IPS-15b (cell line): ENCODE measurements around the gene GALNT17.

Experiments used
- H3K27me3 ChIP-seq: one replicate; pipeline ENCODE4 v1.6.1; 2013; ENCODE audit warnings: low read length; ENCODE audit not compliant: control insufficient read depth, insufficient read depth
- H3K36me3 ChIP-seq: one replicate; pipeline ENCODE4 v1.6.1; 2013; ENCODE audit warnings: low read length; ENCODE audit not compliant: control insufficient read depth, insufficient read depth
- H3K4me1 ChIP-seq: one replicate; pipeline ENCODE4 v1.6.1; 2013; ENCODE audit warnings: mild to moderate bottlenecking, low read length; ENCODE audit not compliant: control insufficient read depth, insufficient read depth
- H3K4me3 ChIP-seq: one replicate; pipeline ENCODE4 v1.5.1; 2013; ENCODE audit warnings: low read depth, low read length
- H3K9ac ChIP-seq: one replicate; pipeline ENCODE4 v1.6.1; 2013; ENCODE audit warnings: low read depth, mild to moderate bottlenecking, low read length
- H3K9me3 ChIP-seq: one replicate; pipeline ENCODE4 v1.6.1; 2013; ENCODE audit warnings: mild to moderate bottlenecking, low read length; ENCODE audit not compliant: control insufficient read depth, insufficient read depth

The GALNT17 gene

DNA sequence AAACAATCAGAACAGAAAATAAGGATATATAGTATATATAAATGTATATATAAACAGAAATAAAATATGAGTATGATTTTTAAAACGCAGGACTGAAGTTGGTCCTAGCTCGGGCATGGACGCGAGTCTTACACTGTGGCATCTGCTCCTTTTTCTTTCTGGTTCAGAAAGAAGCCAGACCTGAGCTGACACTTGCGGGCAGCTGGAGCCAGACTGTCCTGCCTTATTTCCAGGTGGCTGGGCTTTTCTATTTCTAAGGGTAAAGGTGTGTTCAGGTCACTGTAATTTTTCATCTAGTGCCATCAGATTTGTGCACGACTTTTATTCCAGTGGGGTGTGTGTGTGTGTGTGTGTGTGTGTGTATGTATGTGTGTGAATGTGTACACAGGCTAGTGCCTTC lies 166.4 kb downstream of the GALNT17 start:
- no peaks in the 10 kb centered on the region for H3K27me3 ChIP-seq
- H3K9ac ChIP-seq = no peak overlapping the region
- peaks cover 3% of the 10 kb centered on the region for H3K4me1 ChIP-seq
- no peaks in the 10 kb centered on the region for H3K36me3 ChIP-seq
- H3K9me3 ChIP-seq = no peaks in the 10 kb centered on the region
- no peak overlapping the region for H3K4me3 ChIP-seq

DNA sequence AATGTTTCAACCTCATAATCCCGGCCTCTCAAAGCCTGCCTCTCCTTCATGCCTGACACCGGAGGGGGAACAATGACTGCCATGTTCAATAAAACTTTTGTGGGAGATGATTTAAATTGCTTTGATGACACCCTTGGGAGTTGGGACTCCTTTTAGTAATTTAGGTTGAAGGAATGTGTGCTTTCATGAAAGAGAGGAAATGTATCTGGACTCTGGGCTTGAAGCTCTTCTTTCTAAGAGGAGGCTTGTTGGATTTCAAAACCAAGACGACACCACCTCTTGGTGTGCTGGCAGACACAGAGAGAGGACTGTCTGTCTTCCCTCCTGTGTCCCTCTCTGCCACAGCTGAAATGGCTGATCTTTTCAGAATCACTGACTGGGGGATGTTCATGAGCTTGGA lies 168.1 kb downstream of the GALNT17 start:
- Histone ChIP-seq H3K4me1 (peaks cover 5% of the 10 kb centered on the region), H3K27me3 (no peaks in the 10 kb centered on the region), H3K4me3 (no peak overlapping the region), H3K9ac (no peak overlapping the region), H3K9me3 (no peaks in the 10 kb centered on the region), H3K36me3 (no peaks in the 10 kb centered on the region)

DNA sequence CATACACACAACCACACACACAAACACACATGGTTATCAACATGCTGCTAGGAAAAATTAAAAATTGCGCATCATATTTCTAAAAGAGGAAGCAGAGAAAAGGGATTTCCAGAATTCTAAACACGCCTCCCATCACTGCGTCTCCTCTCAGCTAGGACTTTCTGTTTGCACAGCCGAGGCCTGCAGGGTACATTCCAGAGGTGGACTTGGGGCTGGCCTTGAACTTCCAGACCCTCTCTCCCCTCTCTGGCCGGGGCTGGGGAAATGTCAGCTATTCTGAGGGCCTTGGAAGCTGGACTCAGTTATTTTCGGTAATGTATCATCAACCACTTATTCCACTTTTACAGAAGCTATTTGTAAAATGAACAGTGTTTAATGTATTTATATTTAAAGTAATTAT lies 168.7 kb downstream of the GALNT17 start:
- no peak overlapping the region for H3K4me3 ChIP-seq
- H3K9ac ChIP-seq = no peak overlapping the region
- peaks cover 5% of the 10 kb centered on the region for H3K4me1 ChIP-seq
- H3K27me3 ChIP-seq = no peaks in the 10 kb centered on the region
- H3K36me3 ChIP-seq = no peaks in the 10 kb centered on the region
- H3K9me3 ChIP-seq = no peaks in the 10 kb centered on the region

DNA sequence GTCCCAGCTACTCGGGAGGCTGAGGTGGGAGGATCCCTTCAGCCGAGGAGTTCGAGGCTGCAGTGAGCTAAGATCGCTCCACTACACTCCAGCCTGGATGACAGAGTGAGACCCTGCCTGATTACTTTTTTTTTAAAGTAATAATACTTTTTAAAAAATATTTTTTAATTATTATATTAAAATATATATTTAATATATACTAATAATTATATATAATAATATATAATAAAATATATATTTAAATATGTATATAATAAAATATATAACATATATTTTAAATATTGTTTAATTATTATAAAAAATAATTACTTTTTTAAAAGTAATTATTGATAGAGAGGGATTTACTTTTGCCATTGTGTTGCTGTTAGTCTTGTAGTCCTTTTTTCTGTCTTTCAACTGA lies 169.2 kb downstream of the GALNT17 start:
- Histone ChIP-seq H3K36me3 (no peaks in the 10 kb centered on the region), H3K27me3 (no peaks in the 10 kb centered on the region)

DNA sequence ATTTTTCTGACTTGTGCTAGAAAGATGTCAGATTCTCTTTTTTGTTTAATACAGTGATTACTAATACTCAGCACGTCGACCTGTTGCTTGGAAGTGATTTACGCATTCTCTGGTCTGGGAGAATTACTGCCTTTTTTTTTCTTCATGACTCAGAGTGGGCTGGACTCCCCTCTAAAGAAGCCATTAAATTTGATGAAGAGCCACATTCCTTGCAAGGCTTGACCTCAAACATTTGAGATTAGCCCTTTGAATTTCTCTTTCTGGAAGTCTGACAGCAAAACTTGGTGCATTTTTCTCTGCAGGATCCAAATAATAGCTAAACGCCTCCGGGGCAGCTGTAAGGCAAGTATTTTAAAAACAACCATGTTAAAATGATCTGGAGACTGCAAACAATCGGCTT lies 171.6 kb downstream of the GALNT17 start:
- Histone ChIP-seq H3K9me3 (no peaks in the 10 kb centered on the region), H3K36me3 (no peaks in the 10 kb centered on the region), H3K4me1 (peaks cover 5% of the 10 kb centered on the region), H3K27me3 (no peaks in the 10 kb centered on the region), H3K9ac (no peak overlapping the region), H3K4me3 (no peak overlapping the region)

More for the DNA sequence above, 169.2 kb downstream of the GALNT17 start:
- Histone ChIP-seq H3K9me3 (no peaks in the 10 kb centered on the region), H3K4me3 (no peak overlapping the region), H3K9ac (no peak overlapping the region), H3K4me1 (peaks cover 5% of the 10 kb centered on the region)

DNA sequence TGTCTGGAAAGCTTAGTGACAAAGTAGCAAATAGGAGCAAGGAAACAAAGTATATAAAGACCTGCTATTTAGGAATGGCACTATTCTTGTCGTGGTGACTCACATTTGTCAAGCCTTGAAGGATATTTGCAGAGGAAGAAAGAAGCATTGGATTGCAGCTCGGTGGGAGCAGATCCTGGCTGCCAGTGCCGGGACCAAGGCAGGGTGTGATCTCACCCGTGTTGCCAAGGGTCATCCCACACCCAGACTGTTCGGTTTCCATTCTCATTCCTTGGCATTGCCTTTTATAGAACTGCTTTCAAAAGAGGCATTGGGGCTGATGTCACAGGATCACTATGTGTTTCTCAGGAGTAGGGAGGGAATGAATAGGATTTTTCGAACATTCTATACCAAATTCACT lies 176.2 kb downstream of the GALNT17 start:
- Histone ChIP-seq H3K9ac (no peak overlapping the region), H3K27me3 (no peaks in the 10 kb centered on the region), H3K4me3 (no peak overlapping the region), H3K36me3 (no peaks in the 10 kb centered on the region), H3K4me1 (peaks cover 2% of the 10 kb centered on the region), H3K9me3 (no peaks in the 10 kb centered on the region)

DNA sequence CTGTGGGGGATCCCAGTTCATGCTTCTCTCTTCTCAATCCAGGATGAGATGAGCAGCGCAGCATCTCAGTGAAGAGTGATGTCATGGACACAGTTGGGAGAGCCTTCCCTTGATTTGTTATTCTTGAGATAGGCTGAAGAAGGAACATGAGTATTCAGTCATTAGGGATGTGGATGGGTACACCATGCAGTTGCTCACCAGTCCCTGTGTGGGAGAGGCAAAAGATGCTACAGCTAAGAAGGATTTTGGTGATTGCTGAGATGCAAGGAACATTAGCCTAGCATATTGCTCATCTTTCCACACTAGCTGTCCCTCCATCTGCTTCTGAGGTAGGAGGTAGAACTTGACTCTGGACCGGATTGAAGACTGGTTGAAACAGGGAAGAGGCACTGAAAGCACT lies 179.6 kb downstream of the GALNT17 start:
- Histone ChIP-seq H3K4me1 (peaks cover 4% of the 10 kb centered on the region), H3K36me3 (no peaks in the 10 kb centered on the region), H3K27me3 (no peaks in the 10 kb centered on the region), H3K9me3 (no peaks in the 10 kb centered on the region), H3K4me3 (no peak overlapping the region), H3K9ac (no peak overlapping the region)

DNA sequence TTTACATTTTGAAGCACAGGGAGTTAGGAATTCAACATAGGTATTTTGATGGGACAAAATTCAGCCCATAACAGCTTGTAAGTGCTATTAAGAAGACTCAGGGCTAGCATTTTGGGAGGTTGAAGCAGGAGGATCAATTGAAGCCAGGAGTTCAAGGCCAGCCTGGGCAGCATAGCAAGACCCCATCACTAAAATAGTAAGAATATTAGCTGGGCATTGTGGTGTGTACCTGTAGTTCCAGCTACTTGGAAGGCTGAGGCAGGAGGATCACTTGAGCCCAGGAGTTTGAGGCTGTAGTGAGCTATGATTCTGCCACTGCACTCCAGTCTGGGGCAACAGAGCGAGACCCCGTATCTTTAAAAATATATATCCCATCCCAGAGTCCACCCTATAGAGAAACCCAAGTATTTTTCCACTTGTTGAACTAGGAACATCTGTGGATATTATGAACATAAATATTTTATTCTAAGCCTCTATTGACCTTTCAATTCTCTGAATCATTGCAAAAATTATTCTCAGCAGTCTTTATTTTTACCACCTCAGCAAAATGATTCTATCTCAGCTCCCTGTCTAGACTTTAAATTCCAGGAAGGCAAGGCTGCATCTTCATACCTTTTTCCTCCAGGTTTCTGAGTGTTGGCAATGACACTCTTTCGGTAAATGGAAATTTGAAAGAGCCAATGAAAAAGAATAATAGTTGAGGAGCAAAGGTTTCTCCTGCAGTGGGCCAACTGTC lies 181.0 kb downstream of the GALNT17 start:
- no peak overlapping the region for H3K4me3 ChIP-seq
- peaks cover 4% of the 10 kb centered on the region for H3K4me1 ChIP-seq
- H3K9ac ChIP-seq = no peak overlapping the region
- H3K27me3 ChIP-seq = no peaks in the 10 kb centered on the region
- H3K36me3 ChIP-seq = no peaks in the 10 kb centered on the region
- no peaks in the 10 kb centered on the region for H3K9me3 ChIP-seq

DNA sequence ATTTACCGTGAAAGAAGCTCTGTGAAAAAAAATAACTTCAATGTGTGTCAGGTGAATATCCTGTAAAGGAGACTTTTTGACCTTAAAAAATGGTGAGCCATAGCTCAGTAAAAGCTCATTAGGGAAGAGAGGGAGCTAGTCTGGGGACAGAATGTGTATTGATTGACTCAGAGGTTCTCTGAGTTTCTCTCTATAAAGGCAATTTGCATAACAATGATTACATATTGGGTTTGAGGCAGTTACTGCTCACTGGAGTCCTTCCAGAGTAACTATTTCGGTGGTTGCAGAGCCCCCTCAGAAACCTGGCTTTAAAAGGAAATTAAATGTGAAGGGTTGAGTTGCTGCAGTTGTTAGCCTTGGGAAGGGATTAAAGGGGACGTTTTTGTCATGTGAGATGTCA lies 181.6 kb downstream of the GALNT17 start:
- Histone ChIP-seq H3K9me3 (no peaks in the 10 kb centered on the region), H3K4me3 (no peak overlapping the region), H3K36me3 (no peaks in the 10 kb centered on the region), H3K27me3 (no peaks in the 10 kb centered on the region), H3K4me1 (peaks cover 4% of the 10 kb centered on the region), H3K9ac (no peak overlapping the region)

DNA sequence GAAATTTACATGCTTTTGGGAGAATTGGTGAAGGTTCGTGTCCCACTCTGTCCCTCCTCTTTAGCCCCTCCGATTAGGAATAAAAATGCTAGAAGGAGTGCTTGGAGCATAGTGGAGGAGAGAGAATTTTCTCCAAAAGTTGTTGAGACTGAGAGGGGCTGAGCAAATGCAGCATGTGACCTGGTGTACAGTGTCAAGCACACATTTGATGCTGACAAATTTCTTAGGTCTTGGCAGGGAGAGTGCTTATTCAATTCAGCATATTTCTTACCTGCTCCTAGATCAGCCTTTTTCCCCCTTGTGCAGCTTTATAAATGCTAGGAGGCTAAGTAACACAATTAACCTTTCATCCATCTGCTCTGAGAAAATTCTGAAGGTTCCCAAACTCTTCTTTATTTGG lies 189.0 kb downstream of the GALNT17 start:
- Histone ChIP-seq H3K27me3 (no peaks in the 10 kb centered on the region), H3K4me1 (peaks cover 6% of the 10 kb centered on the region), H3K4me3 (no peak overlapping the region), H3K36me3 (no peaks in the 10 kb centered on the region), H3K9me3 (no peaks in the 10 kb centered on the region), H3K9ac (no peak overlapping the region)

DNA sequence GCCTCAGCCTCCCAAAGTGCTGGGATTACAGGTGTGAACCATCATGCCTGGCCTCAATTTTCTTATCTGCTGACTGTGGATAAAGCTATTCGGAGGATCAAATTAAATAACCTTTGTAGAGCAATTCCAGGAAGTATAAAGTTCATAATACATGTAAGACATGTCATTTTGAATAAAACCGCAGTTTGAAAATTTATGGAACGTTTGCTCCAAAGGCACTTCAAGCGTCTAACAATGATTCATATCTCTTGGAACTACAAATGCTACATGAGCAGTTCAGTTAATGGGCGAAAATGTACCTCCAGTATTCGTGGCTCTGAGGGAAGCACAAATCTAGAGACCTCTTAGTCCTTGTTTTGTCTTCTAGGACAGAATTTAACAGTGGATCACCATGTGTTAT lies 190.3 kb downstream of the GALNT17 start:
- Histone ChIP-seq H3K9me3 (no peaks in the 10 kb centered on the region), H3K4me1 (peaks cover 6% of the 10 kb centered on the region), H3K9ac (no peak overlapping the region), H3K36me3 (no peaks in the 10 kb centered on the region), H3K27me3 (no peaks in the 10 kb centered on the region), H3K4me3 (no peak overlapping the region)

DNA sequence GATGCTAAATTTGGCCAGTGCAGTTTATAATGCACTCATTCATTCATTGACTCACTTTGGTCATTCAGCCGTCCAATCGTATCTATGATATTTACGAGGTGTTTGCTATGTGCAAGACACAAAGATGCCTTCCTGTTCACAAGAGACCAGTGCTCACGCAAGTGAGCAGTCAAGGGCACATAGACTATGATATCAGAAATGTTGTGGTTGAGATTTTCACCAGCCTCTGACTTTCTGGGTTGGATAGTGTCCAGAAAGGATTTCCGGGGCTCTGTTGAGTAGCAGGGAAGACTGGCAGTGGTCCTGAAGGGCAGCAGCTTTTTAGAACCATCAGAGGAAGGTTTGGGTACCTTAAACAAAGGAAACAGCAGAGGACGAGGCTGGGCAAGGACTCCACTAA lies 191.8 kb downstream of the GALNT17 start:
- Histone ChIP-seq H3K4me3 (no peak overlapping the region), H3K27me3 (no peaks in the 10 kb centered on the region), H3K4me1 (peaks cover 6% of the 10 kb centered on the region), H3K36me3 (no peaks in the 10 kb centered on the region), H3K9ac (no peak overlapping the region), H3K9me3 (no peaks in the 10 kb centered on the region)
